Pons (tissue), 1 donor: ENCODE data around the gene TRAF2.

Source experiments
- DNase-seq: peaks from one replicate; pipeline ENCODE4 v3.0.0-alpha.2; 2016; ENCODE audit warnings: low spot score

Gene TRAF2

GRCh38 chr9:136949817-136950655, 63.7 kb downstream of the TRAF2 start:
- DNase-seq = peak; percentile 93

GRCh38 chr9:136950656-136951276, 64.5 kb downstream of the TRAF2 start:
- no peak for DNase-seq

GRCh38 chr9:136951541-136952320, 65.4 kb downstream of the TRAF2 start, which contains the start of gene LCN12:
Gene LCN12, plus strand, starts transcription at chr9:136952273. Its CDS starts 55 bp downstream, at chr9:136952328.
- DNase-seq = no peak

- DNase-seq = no peak
Measured at GRCh38 chr9:136952321-136952850, 66.1 kb downstream of the TRAF2 start.

GRCh38 chr9:136952876-136953770, 66.8 kb downstream of the TRAF2 start:
- no peak for DNase-seq

GRCh38 chr9:136953771-136954269, 67.5 kb downstream of the TRAF2 start:
- DNase-seq = no peak

- DNase-seq = no peak
Measured at GRCh38 chr9:136954270-136955083, 68.2 kb downstream of the TRAF2 start.

- no peak for DNase-seq
Measured at GRCh38 chr9:136955202-136955942, 69.1 kb downstream of the TRAF2 start.

- no peak for DNase-seq
Measured at GRCh38 chr9:136955943-136956335, 69.6 kb downstream of the TRAF2 start.

- DNase-seq = no peak
Measured at GRCh38 chr9:136956604-136957003, 70.3 kb downstream of the TRAF2 start.

GRCh38 chr9:136957461-136957860, 71.1 kb downstream of the TRAF2 start:
- DNase-seq = no peak

- DNase-seq = no peak
Measured at GRCh38 chr9:136957901-136958300, 71.6 kb downstream of the TRAF2 start.

GRCh38 chr9:136958473-136958872, 72.2 kb downstream of the TRAF2 start:
- DNase-seq = no peak

GRCh38 chr9:136958898-136959850, 72.9 kb downstream of the TRAF2 start:
- DNase-seq = no peak

GRCh38 chr9:136960212-136960937, 74.1 kb downstream of the TRAF2 start:
- DNase-seq = no peak

GRCh38 chr9:136960938-136961275, 74.6 kb downstream of the TRAF2 start:
- no peak for DNase-seq

- DNase-seq = no peak
Measured at GRCh38 chr9:136961279-136962065, 75.2 kb downstream of the TRAF2 start.
